ENCODE results near the gene COL9A2. TPM values are rescaled to one million over a fixed set of nuclear protein-coding genes. Genes with fewer than 3 reads are reported as not detected.

The COL9A2 gene
- total RNA-seq, 2 experiments from 2014 or later = 2.4 to 3.0 TPM

GRCh38 chr1:40255231-40255630 is 61.9 kb downstream of the COL9A2 start:
- H3K4me1 Mint-ChIP-seq (ENCODE audit: low read depth) = peaks cover 40% of the 10 kb centered on the region

DNA sequence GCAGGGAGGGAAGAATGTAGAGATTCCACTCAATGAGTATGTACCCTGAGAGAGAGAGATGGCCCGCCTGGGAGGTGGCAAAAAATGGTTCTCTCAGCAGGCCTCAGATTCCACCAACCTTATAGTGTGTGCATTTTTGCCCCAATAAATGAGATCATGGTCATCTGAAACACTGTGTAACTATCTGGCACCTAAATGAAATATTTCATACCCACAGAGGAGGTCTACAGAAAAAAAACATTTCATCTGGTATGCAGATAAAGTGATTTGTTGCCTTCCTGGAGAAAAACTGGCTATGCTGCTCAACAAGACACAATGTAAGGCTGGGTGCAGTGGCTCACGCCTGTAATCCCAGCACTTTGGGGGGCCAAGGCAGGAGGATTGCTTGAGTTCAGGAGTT is 64.5 kb downstream of the COL9A2 start:
- no peaks in the 10 kb centered on the region for H3K9me3 ChIP-seq (ENCODE audit: control insufficient read depth in 1 of 2, insufficient read depth in 1 of 2, low read length in 2 of 2)
- Mint-ChIP-seq H3K36me3 (ENCODE audit: low read depth) (peaks cover 5% of the 10 kb centered on the region), H3K27ac (no peak overlapping the region), H3K4me3 (no peak overlapping the region), H3K4me1 (ENCODE audit: low read depth) (peaks cover 23% of the 10 kb centered on the region), H3K9me3 (no peaks in the 10 kb centered on the region), H3K27me3 (no peaks in the 10 kb centered on the region)
- DNase-seq (no peak), ATAC-seq (ENCODE audit: poor library complexity) (no peak)
- intact Hi-C loops (cut with DNase I, micrococcal nuclease) = loop anchor here (10.0 kb wide), 2 partner anchors 122 to 132 kb away; partner anchors contain the start of gene SMAP2 (in 1 of the 2)
- peaks cover 7% of the 10 kb centered on the region for H3K4me1 ChIP-seq (ENCODE audit: insufficient read depth, low read length)
- no peak overlapping the region for H3K4me3 ChIP-seq (ENCODE audit: low read length)
- H3K36me3 ChIP-seq (ENCODE audit: insufficient read depth, low read length) = no peaks in the 10 kb centered on the region
- TF ChIP-seq CTCF (IDR thresholded peaks at IDR 0.05) = no peak
- H3K27ac ChIP-seq (ENCODE audit: low read depth in 1 of 2, low read length in 2 of 2) = no peak overlapping the region
- no peaks in the 10 kb centered on the region for H3K27me3 ChIP-seq (ENCODE audit: control insufficient read depth in 1 of 2, insufficient read depth in 2 of 2, low read length in 2 of 2)
- ChIA-PET CTCF (no interaction called here), POLR2A (no interaction called here)

More at GRCh38 chr1:40255231-40255630, 61.9 kb downstream of the COL9A2 start:
- Histone ChIP-seq H3K27me3 (ENCODE audit: control insufficient read depth in 1 of 2, insufficient read depth in 2 of 2, low read length in 2 of 2) (no peaks in the 10 kb centered on the region), H3K36me3 (ENCODE audit: insufficient read depth, low read length) (peaks cover 2% of the 10 kb centered on the region), H3K27ac (ENCODE audit: low read depth in 1 of 2, low read length in 2 of 2) (no peak overlapping the region), H3K4me3 (ENCODE audit: low read length) (no peak overlapping the region), H3K9me3 (ENCODE audit: control insufficient read depth in 1 of 2, insufficient read depth in 1 of 2, low read length in 2 of 2) (no peaks in the 10 kb centered on the region), H3K4me1 (ENCODE audit: insufficient read depth, low read length) (peaks cover 27% of the 10 kb centered on the region)
- no peak for TF ChIP-seq CTCF (IDR thresholded peaks at IDR 0.05)
- ATAC-seq (ENCODE audit: poor library complexity) (no peak), DNase-seq (no peak)
- POLR2A ChIA-PET = no interaction called here
- peaks cover 17% of the 10 kb centered on the region for H3K36me3 Mint-ChIP-seq (ENCODE audit: low read depth)
- CTCF ChIA-PET = interaction anchor here (1.0 to 1.3 kb wide), 2 partner anchors 60 to 100 kb away, joined by 3 to 5 read pairs; no protein-coding TSS in a partner anchor
- H3K9me3 Mint-ChIP-seq = no peaks in the 10 kb centered on the region
- intact Hi-C loops (cut with DNase I, micrococcal nuclease) = loop anchor here (5.0 to 10.0 kb wide), 5 partner anchors 120 to 513 kb away; partner anchors contain the start of genes SMAP2 (in 1 of the 2) and ZNF684 (in 1 of the 2)
- H3K27ac Mint-ChIP-seq = peak overlapping the region; percentile 37
- H3K27me3 Mint-ChIP-seq = no peaks in the 10 kb centered on the region
- no peak overlapping the region for H3K4me3 Mint-ChIP-seq

DNA sequence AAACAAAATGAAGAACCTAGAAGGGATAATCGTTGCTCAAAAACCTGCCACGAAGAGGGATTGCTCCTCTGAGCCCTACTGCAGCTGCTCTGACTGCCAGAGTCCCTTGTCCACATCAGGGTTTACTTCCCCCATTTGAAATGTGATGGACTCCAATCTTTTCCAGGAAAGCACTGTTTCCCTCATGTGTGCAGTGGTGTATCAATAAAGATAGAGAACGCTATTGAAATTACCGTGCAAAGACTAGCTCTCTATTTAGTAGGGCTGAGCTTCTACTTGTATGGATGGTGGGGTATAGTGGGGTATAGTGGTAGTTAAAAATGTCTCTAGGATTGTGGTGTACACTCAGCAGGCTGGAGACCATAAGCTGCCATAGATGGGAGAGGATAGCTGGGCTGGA is 65.6 kb downstream of the COL9A2 start:
- POLR2A ChIA-PET = no interaction called here
- Histone ChIP-seq H3K36me3 (ENCODE audit: insufficient read depth, low read length) (no peaks in the 10 kb centered on the region), H3K27me3 (ENCODE audit: control insufficient read depth in 1 of 2, insufficient read depth in 2 of 2, low read length in 2 of 2) (no peaks in the 10 kb centered on the region), H3K4me3 (ENCODE audit: low read length) (no peak overlapping the region), H3K27ac (ENCODE audit: low read depth in 1 of 2, low read length in 2 of 2) (no peak overlapping the region), H3K4me1 (ENCODE audit: insufficient read depth, low read length) (peaks cover 7% of the 10 kb centered on the region), H3K9me3 (ENCODE audit: control insufficient read depth in 1 of 2, insufficient read depth in 1 of 2, low read length in 2 of 2) (no peaks in the 10 kb centered on the region)
- no peak for DNase-seq
- TF ChIP-seq CTCF (IDR thresholded peaks at IDR 0.05) = no peak
- Mint-ChIP-seq H3K4me1 (ENCODE audit: low read depth) (peaks cover 13% of the 10 kb centered on the region), H3K4me3 (no peak overlapping the region), H3K27me3 (no peaks in the 10 kb centered on the region), H3K9me3 (no peaks in the 10 kb centered on the region), H3K36me3 (ENCODE audit: low read depth) (no peaks in the 10 kb centered on the region), H3K27ac (no peak overlapping the region)
- intact Hi-C loops (cut with DNase I, micrococcal nuclease) = loop anchor here (10.0 kb wide), 2 partner anchors 123 to 133 kb away; partner anchors contain the start of gene SMAP2 (in 1 of the 2)
- CTCF ChIA-PET = no interaction called here
- no peak for ATAC-seq (ENCODE audit: poor library complexity)

Other genes with a start within 250 kb of the COL9A2 start
- gene PPT1, start 220.0 kb downstream of the COL9A2 start, total RNA-seq = 10 to 100 TPM; 31.9 to 34.5 TPM
- gene RLF, start 155.9 kb downstream of the COL9A2 start, total RNA-seq = 10 to 100 TPM; 42.7 to 44.8 TPM
- not detected for gene TMCO2, start 69.3 kb downstream of the COL9A2 start, total RNA-seq
- 1 to 10 TPM; 8.7 to 8.8 TPM for gene ZMPSTE24, start 59.0 kb downstream of the COL9A2 start, total RNA-seq
- 100 to 1,000 TPM; 214 to 216 TPM for gene SMAP2, start 56.4 kb upstream of the COL9A2 start, total RNA-seq
- 1 to 10 TPM; 1.8 to 2.4 TPM for gene ZFP69B, start 133.2 kb upstream of the COL9A2 start, total RNA-seq
- gene ZFP69, start 160.0 kb upstream of the COL9A2 start, total RNA-seq = 1 to 10 TPM; 1.1 to 1.4 TPM
- gene EXO5, start 191.5 kb upstream of the COL9A2 start, total RNA-seq = 1 to 10 TPM; 4.5 to 4.9 TPM
- gene ZNF684, start 214.4 kb upstream of the COL9A2 start, total RNA-seq = 1 to 10 TPM; 1.3 to 1.7 TPM

All from CD4-positive, alpha-beta T cell (primary cell).